GM21447 (cell line): ENCODE results near the gene SMYD2.

Experiments
- ATAC-seq: cut with Tn5 transposase; IDR thresholded peaks from one replicate; pipeline ENCODE4 v1.9.1; 2021; ENCODE audit not compliant: unreplicated experiment

The SMYD2 gene

GRCh38 chr1:214327514-214327913 lies 46.6 kb downstream of the SMYD2 start:
- no peak for ATAC-seq

DNA sequence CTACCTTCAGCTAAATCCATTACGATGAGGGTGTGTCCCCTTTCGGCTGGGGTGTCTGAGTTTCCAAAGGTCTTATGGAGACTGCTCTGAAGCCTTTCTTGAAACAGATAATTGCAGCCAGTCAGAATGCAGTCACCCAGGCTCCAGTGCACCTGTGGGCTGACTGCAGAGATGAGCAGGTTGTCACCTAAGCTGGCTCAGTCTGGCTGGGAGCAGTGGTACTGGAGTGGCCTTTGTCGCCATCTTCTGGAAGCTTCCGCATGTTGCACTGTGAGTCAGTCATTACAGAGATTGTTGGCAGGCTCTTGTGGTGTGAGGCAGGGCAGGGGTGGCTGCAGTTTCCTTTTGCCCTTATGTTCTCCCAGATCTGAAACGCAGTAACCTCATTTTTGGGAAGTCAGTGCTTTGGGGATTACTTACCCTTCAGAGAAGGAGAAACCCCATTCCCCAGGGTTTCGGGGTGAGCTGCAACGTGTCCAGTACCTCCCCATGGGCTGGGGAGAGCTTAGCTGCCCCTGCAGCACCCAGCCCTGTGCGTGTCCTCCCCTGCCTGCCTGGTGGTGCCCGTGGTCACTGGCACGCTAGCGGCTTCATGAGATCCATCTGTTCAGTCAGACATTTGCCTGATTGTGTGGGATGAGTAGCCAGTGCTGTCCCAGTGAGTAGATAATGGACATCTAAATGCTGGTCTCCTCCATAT lies 48.0 kb downstream of the SMYD2 start:
- peak; percentile 86 for ATAC-seq

- ATAC-seq = no peak
Observed at GRCh38 chr1:214329470-214330220, 48.7 kb downstream of the SMYD2 start.

DNA sequence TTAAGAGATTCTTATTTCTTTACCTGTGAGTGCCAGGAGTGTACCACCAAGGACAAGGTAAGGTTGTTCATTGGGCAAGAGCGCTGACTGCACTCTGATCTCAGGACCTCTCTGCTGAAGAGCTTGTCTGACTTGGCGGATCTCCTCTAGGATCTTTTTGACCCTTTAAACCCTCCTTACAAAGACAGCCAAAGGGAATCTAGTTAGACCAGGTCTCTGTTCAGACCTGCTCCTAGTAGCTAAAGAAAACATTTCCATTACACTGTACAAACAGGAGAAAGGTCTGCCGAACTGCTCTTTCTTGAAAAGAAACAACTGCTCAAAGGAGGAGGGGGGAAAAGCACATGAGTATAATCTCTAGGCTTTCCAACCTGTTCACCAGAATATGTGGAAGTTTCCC lies 49.3 kb downstream of the SMYD2 start:
- ATAC-seq = no peak

- no peak for ATAC-seq
Observed at GRCh38 chr1:214330715-214331114, 49.8 kb downstream of the SMYD2 start.

- ATAC-seq = no peak
Observed at GRCh38 chr1:214331180-214331579, 50.2 kb downstream of the SMYD2 start.

- no peak for ATAC-seq
Observed at GRCh38 chr1:214331827-214332423, 51.0 kb downstream of the SMYD2 start.

DNA sequence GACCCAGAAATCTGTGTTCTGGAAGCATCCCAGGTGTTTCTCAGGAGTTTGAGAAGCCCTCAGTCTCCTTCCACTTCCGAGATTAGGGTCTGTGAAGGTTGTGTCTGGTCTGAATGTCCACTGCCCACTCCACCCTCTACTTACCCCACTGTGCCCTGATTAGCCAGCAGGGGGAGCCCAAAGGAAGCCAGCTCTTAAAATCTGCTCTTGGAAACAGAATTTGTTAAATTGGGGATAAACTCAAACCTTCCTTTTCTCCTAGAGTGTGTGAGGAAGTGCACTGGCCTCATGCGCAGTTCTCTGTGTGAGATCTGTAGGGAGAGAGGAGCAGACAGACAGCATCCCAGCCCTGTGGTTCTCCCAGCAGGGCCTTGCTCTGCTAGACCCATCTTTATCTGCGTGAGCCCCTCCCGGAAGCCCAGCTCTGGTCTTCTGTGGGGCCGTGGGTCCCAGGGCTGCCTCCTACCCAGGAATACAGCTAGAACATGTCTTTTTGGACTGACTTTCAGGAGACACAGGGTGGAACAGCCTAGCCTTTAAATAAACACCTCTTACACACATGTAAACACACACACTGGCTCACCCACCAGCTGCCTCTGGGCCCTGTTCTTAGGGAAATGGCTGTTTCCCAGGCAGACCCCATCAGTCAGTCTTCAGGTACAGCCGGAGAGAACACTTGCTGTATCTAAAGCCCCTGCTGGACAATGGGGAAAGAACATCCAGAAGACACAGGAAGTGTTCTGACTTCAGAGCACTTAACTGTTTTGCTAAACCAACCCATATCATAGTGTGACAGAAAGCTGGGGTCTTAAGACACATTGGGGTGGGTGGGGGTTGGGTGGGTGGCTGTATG lies 52.2 kb downstream of the SMYD2 start:
- ATAC-seq = no peak

DNA sequence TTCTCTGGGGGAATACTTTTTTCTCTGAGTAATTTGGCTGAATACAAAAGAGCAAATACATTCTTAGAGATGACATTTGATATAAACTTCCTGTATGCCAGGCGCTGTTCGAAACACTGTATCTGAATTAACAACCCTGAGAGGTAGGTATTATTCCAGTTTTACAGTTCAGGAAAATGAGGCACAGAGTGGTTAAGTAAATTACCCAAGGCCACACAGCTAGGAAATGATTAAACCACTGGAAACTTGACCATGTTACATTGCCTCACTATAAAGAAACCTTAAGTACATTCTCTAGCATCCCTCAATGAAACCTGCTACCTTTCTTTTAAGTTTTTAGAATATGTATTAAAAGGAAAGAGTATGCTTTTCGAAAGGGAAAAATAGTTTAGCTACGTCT lies 54.6 kb downstream of the SMYD2 start:
- ATAC-seq = no peak

DNA sequence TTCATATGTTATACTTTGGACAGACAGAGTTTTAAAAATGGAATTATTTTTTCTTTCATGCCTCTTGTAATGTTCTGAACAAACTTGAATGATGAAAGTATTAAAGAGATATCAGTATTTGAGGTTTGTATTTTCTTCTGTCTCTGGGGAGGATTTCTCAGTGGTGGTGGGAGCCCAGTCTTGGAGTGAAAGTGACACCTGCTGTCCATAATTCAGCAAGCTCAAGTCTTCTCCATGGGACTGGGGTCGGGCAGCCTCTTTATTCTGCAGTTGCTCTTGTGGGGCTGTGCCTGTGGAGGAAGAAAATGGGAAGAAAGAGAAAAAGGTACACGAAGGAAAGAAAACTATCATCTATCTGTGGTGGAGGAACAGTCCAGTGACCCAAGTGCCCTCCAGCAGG lies 56.1 kb downstream of the SMYD2 start:
- ATAC-seq = no peak

DNA sequence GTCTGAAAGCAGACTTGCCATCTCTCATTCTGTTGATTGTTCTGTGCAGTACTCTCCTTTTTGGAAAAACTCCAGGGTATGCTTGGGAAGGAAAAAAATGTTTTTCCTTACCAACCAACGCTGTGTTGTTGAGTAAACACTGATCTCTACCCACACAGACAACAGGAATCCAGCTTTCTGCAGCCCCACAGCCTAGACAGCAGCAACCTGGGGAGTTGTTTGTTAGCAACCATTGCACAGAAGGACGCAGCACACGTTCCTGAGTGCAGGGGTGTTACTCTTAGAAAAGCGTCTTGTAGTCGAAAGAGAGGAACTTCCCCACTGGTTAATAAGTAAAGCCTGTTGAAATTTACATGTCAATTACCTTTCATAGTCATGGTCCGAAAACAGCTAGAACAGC lies 56.6 kb downstream of the SMYD2 start:
- ATAC-seq = no peak

GRCh38 chr1:214338212-214338611 lies 57.3 kb downstream of the SMYD2 start:
- no peak for ATAC-seq

DNA sequence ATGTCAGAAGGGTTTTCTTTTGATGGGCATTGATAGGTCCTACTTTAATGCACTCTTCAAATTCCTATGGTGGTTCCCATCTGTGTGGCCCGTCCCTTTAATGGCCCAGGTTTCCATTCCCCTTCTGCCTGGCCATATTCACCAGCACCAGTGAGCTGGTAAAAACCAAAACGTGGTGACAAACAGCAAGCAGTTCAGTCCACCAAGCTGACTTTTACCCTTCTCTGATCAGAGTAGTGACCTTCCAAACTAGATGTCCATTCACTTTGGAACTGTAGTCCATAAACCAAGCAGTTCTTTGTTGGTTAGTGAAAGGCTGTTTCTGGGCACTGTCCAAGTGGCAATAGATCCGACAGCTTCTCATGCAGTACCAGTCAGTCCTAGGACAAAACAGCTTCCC lies 60.5 kb downstream of the SMYD2 start:
- ATAC-seq = no peak

GRCh38 chr1:214341932-214342331 lies 61.0 kb downstream of the SMYD2 start:
- ATAC-seq = no peak

GRCh38 chr1:214342525-214342924 lies 61.6 kb downstream of the SMYD2 start:
- no peak for ATAC-seq

DNA sequence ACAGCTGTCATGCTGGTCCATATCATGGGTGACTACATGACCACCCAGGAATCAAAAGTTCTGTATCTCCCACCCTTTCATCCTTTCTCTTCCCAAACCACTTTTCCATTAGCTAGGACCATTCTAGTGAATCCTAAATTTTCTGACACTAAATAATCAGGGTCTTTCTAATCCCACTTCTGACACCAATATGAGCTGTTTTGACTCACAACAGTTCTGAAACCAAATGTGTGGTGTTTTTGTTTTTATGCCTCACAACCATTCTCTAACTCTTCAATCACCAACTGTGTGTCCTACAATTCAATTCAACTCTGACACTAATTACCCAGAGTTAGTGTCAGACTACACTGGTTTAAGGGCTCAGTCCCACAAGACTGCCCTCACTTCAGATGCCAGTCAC lies 63.9 kb downstream of the SMYD2 start:
- no peak for ATAC-seq

DNA sequence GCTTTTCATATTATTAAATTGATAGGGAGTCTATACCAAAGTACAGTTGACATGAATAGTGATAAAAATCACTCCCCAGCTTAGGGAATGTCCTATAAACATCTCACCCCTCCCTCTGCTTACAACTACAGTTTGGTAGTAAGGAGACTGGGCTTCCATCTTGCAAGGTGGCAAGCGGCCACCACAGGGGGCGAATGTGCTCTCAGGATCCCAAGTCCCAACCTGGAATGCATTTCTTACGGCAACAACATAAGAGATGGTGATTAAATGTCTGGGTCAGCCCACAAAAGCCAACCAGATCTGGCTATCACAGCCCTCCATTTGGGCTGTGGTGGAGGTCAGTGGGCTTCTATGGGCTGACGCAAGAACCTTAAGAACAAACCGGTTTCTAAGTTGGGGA lies 68.0 kb downstream of the SMYD2 start:
- no peak for ATAC-seq

GRCh38 chr1:214349781-214350180 lies 68.8 kb downstream of the SMYD2 start:
- no peak for ATAC-seq

- no peak for ATAC-seq
Observed at GRCh38 chr1:214351551-214352277, 70.8 kb downstream of the SMYD2 start.

DNA sequence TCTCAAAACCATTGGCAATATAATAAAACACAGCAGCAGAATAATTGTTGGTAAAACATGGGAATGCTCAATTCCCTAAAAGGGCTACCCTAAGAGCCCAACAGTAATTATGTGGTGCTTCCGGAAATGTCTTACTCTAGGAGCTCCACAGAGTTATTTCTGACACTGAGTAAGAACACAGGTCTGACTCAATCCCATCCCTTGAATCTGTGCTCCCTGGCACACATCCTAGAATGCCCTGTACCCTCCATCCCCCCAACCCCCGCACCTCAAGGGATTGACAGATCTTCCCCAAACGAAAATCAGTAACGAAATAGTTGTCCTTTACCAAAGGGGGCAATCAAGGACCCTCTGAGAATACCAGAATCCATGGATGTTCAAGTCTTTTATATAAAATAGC lies 71.9 kb downstream of the SMYD2 start:
- ATAC-seq = no peak
